A549 (cell line): ENCODE data around the gene VIL1.

Source experiments
- BHLHE40 ChIP-seq: IDR thresholded peaks from 2 replicates; pipeline ENCODE4 v1.6.1; 2012; ENCODE audit warnings: low read depth, low read length, inconsistent platforms
- CBX8 ChIP-seq: fragments of 200-600 bp; sonication (generic); IDR thresholded peaks from 2 replicates; pipeline ENCODE4 v1.6.1; 2016
- CEBPB ChIP-seq, 2 experiments: fragments of >200 bp in 1 of 2; sonication (Bioruptor Twin) in 1 of 2; formaldehyde crosslinking in 1 of 2; IDR thresholded peaks; 2 replicates each; pipeline ENCODE4 v1.6.1; 2012 to 2016
- CHD4 ChIP-seq: fragments of 200-600 bp; sonication (generic); IDR thresholded peaks from 2 replicates; pipeline ENCODE4 v1.6.1; 2016; ENCODE audit warnings: antibody characterized with exemption, mild to moderate bottlenecking, borderline replicate concordance
- EP300 ChIP-seq, 2 experiments: fragments of >200 bp; sonication (Bioruptor Twin); formaldehyde crosslinking; IDR thresholded peaks; 2 replicates in 1 of 2; 3 replicates in 1 of 2; pipeline ENCODE4 v1.6.1; 2016 to 2017
- ESRRA ChIP-seq: fragments of 150-350 bp; IDR thresholded peaks from 2 replicates; pipeline ENCODE4 v1.6.1; 2014; ENCODE audit warnings: mild to moderate bottlenecking, low read length, borderline replicate concordance
- HOXB5 ChIP-seq: fragments of 250-450 bp; sonication (Bioruptor Pico); IDR thresholded peaks from 2 replicates; pipeline ENCODE4 v1.5.0; 2020; ENCODE audit warnings: mild to moderate bottlenecking, moderate library complexity
- MAFK ChIP-seq: fragments of 450-650 bp; IDR thresholded peaks from 2 replicates; pipeline ENCODE4 v1.6.1; 2014; ENCODE audit not compliant: partially characterized antibody
- POLR2A ChIP-seq: IDR thresholded peaks from 2 replicates; pipeline ENCODE4 v1.6.1; 2012; ENCODE audit warnings: mild to moderate bottlenecking, low read length
- TF ChIP-seq, protein P1 (sequence below): fragments of >200 bp; sonication (Bioruptor Twin); formaldehyde crosslinking; IDR thresholded peaks from 3 replicates; pipeline ENCODE4 v1.5.1; 2016
- TF ChIP-seq, protein P2 (sequence below): fragments of 200-600 bp; sonication (generic); IDR thresholded peaks from 2 replicates; pipeline ENCODE4 v1.6.1; 2016; ENCODE audit warnings: antibody characterized with exemption, mild to moderate bottlenecking, moderate library complexity
- TF ChIP-seq, protein P3 (sequence below): IDR thresholded peaks from 2 replicates; pipeline ENCODE4 v1.6.1; 2012

DNA sequence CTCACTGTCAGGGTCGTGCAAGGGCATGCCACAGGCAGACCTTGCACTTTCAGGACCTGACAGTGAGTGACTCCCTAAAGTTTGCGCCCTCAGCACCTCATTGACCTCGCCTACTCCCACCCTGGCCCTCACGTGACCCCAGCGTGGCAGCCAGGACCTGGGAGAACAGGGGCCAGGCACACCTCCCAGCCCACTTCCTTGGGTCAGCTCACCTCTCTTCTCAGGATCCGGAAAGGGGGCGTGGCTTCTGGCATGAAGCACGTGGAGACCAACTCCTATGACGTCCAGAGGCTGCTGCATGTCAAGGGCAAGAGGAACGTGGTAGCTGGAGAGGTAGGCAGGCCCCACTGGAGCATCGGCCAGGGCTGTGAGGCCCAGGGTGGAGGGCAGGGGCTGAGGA, 8.8 kb downstream of the VIL1 start:
- TF ChIP-seq, protein P1, sequence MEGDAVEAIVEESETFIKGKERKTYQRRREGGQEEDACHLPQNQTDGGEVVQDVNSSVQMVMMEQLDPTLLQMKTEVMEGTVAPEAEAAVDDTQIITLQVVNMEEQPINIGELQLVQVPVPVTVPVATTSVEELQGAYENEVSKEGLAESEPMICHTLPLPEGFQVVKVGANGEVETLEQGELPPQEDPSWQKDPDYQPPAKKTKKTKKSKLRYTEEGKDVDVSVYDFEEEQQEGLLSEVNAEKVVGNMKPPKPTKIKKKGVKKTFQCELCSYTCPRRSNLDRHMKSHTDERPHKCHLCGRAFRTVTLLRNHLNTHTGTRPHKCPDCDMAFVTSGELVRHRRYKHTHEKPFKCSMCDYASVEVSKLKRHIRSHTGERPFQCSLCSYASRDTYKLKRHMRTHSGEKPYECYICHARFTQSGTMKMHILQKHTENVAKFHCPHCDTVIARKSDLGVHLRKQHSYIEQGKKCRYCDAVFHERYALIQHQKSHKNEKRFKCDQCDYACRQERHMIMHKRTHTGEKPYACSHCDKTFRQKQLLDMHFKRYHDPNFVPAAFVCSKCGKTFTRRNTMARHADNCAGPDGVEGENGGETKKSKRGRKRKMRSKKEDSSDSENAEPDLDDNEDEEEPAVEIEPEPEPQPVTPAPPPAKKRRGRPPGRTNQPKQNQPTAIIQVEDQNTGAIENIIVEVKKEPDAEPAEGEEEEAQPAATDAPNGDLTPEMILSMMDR = no peak
- TF ChIP-seq, protein P2, sequence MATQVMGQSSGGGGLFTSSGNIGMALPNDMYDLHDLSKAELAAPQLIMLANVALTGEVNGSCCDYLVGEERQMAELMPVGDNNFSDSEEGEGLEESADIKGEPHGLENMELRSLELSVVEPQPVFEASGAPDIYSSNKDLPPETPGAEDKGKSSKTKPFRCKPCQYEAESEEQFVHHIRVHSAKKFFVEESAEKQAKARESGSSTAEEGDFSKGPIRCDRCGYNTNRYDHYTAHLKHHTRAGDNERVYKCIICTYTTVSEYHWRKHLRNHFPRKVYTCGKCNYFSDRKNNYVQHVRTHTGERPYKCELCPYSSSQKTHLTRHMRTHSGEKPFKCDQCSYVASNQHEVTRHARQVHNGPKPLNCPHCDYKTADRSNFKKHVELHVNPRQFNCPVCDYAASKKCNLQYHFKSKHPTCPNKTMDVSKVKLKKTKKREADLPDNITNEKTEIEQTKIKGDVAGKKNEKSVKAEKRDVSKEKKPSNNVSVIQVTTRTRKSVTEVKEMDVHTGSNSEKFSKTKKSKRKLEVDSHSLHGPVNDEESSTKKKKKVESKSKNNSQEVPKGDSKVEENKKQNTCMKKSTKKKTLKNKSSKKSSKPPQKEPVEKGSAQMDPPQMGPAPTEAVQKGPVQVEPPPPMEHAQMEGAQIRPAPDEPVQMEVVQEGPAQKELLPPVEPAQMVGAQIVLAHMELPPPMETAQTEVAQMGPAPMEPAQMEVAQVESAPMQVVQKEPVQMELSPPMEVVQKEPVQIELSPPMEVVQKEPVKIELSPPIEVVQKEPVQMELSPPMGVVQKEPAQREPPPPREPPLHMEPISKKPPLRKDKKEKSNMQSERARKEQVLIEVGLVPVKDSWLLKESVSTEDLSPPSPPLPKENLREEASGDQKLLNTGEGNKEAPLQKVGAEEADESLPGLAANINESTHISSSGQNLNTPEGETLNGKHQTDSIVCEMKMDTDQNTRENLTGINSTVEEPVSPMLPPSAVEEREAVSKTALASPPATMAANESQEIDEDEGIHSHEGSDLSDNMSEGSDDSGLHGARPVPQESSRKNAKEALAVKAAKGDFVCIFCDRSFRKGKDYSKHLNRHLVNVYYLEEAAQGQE = no peak
- TF ChIP-seq, protein P3, sequence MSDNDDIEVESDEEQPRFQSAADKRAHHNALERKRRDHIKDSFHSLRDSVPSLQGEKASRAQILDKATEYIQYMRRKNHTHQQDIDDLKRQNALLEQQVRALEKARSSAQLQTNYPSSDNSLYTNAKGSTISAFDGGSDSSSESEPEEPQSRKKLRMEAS = no peak
- TF ChIP-seq CHD4 = no peak
- TF ChIP-seq POLR2A = no peak
- no peak for TF ChIP-seq EP300 (IDR thresholded peaks at IDR 0.05)
- TF ChIP-seq CEBPB (IDR thresholded peaks at IDR 0.05) = no peak
- TF ChIP-seq MAFK = no peak
- no peak for TF ChIP-seq BHLHE40
- no peak for TF ChIP-seq CBX8
- no peak for TF ChIP-seq ESRRA
- TF ChIP-seq HOXB5 (CRISPR knock-in tag) = no peak
